ENCODE measurements around the gene PEX10. TPM values are rescaled to one million over a fixed set of nuclear protein-coding genes. Genes with fewer than 3 reads are reported as not detected.

PEX10 gene
- total RNA-seq, 1 experiment from 2014 or later, result 27.6 TPM

- Histone ChIP-seq H3K4me3 (ENCODE audit: low read depth, low read length, poor library complexity, severe bottlenecking) (no peak overlapping the region), H3K36me3 (ENCODE audit: insufficient read depth, low read length, poor library complexity, severe bottlenecking) (no peaks in the 10 kb centered on the region), H3K4me1 (ENCODE audit: insufficient read depth, low read length, poor library complexity, severe bottlenecking) (no peaks in the 10 kb centered on the region), H3K9me3 (ENCODE audit: low read depth, low read length, poor library complexity, severe bottlenecking) (no peaks in the 10 kb centered on the region), H3K27ac (ENCODE audit: low read depth, low read length, poor library complexity, severe bottlenecking) (no peak overlapping the region), H3K27me3 (replicated peaks; ENCODE audit: insufficient read depth, low read depth, low read length, poor library complexity) (peaks cover 45% of the 10 kb centered on the region)
- POLR2A ChIA-PET (ENCODE audit: low non-redundant PET), result no interaction called here
- TF ChIP-seq EZH2 (IDR thresholded peaks at IDR 0.05; ENCODE audit: borderline replicate concordance, low read depth, low read length, poor library complexity, severe bottlenecking), result no peak
- no peak for TF ChIP-seq CTCF (conservative IDR thresholded peaks at IDR 0.05; ENCODE audit: low read depth, low read length)
- BruUV-seq (replicated peaks), result no TSS peak
- CTCF ChIA-PET, result no interaction called here
- no peak for DNase-seq (ENCODE audit: low spot score)
- intact Hi-C loops (cut with micrococcal nuclease; ENCODE audit: unreplicated experiment), result no loop called here
Measured at GRCh38 chr1:2433196-2433595, 20.8 kb upstream of the PEX10 start.

DNA sequence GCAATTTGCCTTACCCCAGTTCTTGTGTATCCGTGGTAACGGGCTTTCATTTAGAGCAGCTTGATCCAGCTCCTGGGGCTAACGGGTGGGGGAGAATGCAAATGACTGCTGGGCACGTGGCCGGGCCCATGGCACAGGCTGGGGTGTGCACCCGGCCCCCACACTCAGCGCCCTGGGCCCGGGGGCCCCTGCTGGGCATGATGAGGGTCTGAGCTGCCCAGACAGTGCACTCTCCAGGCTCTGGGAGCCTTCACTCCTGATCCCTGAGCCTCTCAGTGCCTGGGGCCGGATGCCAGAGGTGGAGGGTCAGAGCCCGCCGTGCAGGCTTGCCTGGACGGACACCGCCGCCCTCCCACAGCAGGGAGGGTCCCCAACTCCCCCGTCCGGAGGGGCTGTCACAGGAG, 20.1 kb upstream of the PEX10 start:
- TF ChIP-seq CTCF (conservative IDR thresholded peaks at IDR 0.05; ENCODE audit: low read depth, low read length) (no peak), EZH2 (IDR thresholded peaks at IDR 0.05; ENCODE audit: borderline replicate concordance, low read depth, low read length, poor library complexity, severe bottlenecking) (no peak)
- no peaks in the 10 kb centered on the region for H3K4me1 ChIP-seq (ENCODE audit: insufficient read depth, low read length, poor library complexity, severe bottlenecking)
- ChIA-PET POLR2A (ENCODE audit: low non-redundant PET) (no interaction called here), CTCF (no interaction called here)
- intact Hi-C loops (cut with micrococcal nuclease; ENCODE audit: unreplicated experiment), result no loop called here
- no peak for DNase-seq (ENCODE audit: low spot score)
- BruUV-seq (replicated peaks), result no TSS peak
- no peaks in the 10 kb centered on the region for H3K36me3 ChIP-seq (ENCODE audit: insufficient read depth, low read length, poor library complexity, severe bottlenecking)
- peaks cover 45% of the 10 kb centered on the region for H3K27me3 ChIP-seq (replicated peaks; ENCODE audit: insufficient read depth, low read depth, low read length, poor library complexity)
- no peaks in the 10 kb centered on the region for H3K9me3 ChIP-seq (ENCODE audit: low read depth, low read length, poor library complexity, severe bottlenecking)
- no peak overlapping the region for H3K4me3 ChIP-seq (ENCODE audit: low read depth, low read length, poor library complexity, severe bottlenecking)
- no peak overlapping the region for H3K27ac ChIP-seq (ENCODE audit: low read depth, low read length, poor library complexity, severe bottlenecking)

DNA sequence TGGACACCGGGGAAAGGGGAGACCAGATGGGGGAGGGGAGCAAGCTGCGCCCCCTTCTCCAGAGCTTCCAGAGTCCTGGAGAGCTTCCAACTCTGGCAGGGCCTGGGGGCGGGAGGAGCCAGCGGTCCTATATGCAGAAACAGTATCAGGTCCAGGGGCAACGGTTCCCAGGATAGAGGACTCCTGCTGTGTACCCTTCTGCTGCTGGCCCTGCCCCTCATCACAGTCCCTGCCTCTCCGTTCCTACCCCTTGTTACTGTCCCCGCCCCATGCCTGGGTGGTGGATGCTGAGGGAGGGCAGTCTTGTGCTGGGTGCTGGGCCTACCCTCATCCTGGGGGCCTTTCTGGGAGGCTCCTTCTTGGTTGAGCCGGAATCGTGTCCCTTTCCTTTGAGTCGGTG, 19.2 kb upstream of the PEX10 start:
- H3K4me1 ChIP-seq (ENCODE audit: insufficient read depth, low read length, poor library complexity, severe bottlenecking), result no peaks in the 10 kb centered on the region
- no peak overlapping the region for H3K27ac ChIP-seq (ENCODE audit: low read depth, low read length, poor library complexity, severe bottlenecking)
- no peaks in the 10 kb centered on the region for H3K36me3 ChIP-seq (ENCODE audit: insufficient read depth, low read length, poor library complexity, severe bottlenecking)
- no TSS peak for BruUV-seq (replicated peaks)
- TF ChIP-seq EZH2 (IDR thresholded peaks at IDR 0.05; ENCODE audit: borderline replicate concordance, low read depth, low read length, poor library complexity, severe bottlenecking), result no peak
- TF ChIP-seq CTCF (conservative IDR thresholded peaks at IDR 0.05; ENCODE audit: low read depth, low read length), result no peak
- H3K27me3 ChIP-seq (replicated peaks; ENCODE audit: insufficient read depth, low read depth, low read length, poor library complexity), result peaks cover 45% of the 10 kb centered on the region
- H3K4me3 ChIP-seq (ENCODE audit: low read depth, low read length, poor library complexity, severe bottlenecking), result no peak overlapping the region
- POLR2A ChIA-PET (ENCODE audit: low non-redundant PET), result no interaction called here
- DNase-seq (ENCODE audit: low spot score), result no peak
- intact Hi-C loops (cut with micrococcal nuclease; ENCODE audit: unreplicated experiment), result no loop called here
- no peaks in the 10 kb centered on the region for H3K9me3 ChIP-seq (ENCODE audit: low read depth, low read length, poor library complexity, severe bottlenecking)
- CTCF ChIA-PET, result interaction anchor here (0.5 kb wide), 1 partner anchor 17 kb away, joined by 3 read pairs; no protein-coding TSS in a partner anchor

All from A673 (cell line).